GM13977 (cell line): ENCODE data around the gene ARAP1.

ENCODE experiments used
- DNase-seq: peaks from one replicate; pipeline ENCODE4 v3.0.0; 2012; ENCODE audit warnings: low spot score
- in situ Hi-C: fragments of 300-500 bp; cut with MboI; formaldehyde crosslinking; loops from one replicate; pipeline ENCODE4 v1.12.0; 2022; ENCODE audit warnings: low sequenced_read_pairs, low pct_unique_long_range_greater_than_20kb, mixed read lengths, inconsistent platforms; ENCODE audit not compliant: unreplicated experiment
- TF ChIP-seq, protein P1 (sequence below): IDR thresholded peaks from 2 replicates; pipeline ENCODE4 v1.5.1; 2012; ENCODE audit warnings: mild to moderate bottlenecking, control low read depth; ENCODE audit not compliant: insufficient read depth; ENCODE audit errors: extremely low read depth, missing control alignments

ARAP1 gene

DNA sequence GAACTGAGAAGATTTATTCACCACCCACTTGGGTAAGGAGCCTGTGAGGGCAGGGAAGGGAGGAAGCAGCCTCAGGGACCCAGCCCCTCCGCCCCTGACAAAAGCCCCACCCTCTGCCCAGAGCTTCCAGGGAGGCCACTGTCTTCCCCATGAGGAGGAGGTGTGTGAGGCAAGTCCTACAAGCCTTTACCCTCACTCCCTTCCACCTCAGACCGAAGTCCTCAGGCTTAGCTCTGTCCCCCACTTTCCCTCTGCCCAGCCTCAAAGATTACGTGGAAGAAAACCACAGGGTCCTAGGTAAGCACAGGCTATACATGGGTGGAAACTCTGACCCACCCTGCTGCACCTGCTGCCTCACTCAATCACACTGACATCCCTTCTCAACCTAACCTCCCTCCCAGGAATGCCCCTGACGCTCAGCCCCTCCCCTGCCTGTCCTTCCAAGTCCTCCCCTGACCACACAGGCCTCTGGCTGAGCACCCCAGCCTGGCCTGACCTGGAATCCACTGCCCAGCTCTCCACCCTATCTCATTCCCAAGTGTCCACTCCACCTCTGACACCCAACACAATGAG, 3.6 kb upstream of the ARAP1 start:
- TF ChIP-seq, protein P1, sequence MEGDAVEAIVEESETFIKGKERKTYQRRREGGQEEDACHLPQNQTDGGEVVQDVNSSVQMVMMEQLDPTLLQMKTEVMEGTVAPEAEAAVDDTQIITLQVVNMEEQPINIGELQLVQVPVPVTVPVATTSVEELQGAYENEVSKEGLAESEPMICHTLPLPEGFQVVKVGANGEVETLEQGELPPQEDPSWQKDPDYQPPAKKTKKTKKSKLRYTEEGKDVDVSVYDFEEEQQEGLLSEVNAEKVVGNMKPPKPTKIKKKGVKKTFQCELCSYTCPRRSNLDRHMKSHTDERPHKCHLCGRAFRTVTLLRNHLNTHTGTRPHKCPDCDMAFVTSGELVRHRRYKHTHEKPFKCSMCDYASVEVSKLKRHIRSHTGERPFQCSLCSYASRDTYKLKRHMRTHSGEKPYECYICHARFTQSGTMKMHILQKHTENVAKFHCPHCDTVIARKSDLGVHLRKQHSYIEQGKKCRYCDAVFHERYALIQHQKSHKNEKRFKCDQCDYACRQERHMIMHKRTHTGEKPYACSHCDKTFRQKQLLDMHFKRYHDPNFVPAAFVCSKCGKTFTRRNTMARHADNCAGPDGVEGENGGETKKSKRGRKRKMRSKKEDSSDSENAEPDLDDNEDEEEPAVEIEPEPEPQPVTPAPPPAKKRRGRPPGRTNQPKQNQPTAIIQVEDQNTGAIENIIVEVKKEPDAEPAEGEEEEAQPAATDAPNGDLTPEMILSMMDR = no peak
- in situ Hi-C loops = no loop called here

GRCh38 chr11:72754544-72755155, 2.4 kb upstream of the ARAP1 start:
- DNase-seq = no peak
- TF ChIP-seq, protein P1 = no peak
- in situ Hi-C loops = no loop called here

More for the DNA sequence above, 3.6 kb upstream of the ARAP1 start:
- DNase-seq = no peak

DNA sequence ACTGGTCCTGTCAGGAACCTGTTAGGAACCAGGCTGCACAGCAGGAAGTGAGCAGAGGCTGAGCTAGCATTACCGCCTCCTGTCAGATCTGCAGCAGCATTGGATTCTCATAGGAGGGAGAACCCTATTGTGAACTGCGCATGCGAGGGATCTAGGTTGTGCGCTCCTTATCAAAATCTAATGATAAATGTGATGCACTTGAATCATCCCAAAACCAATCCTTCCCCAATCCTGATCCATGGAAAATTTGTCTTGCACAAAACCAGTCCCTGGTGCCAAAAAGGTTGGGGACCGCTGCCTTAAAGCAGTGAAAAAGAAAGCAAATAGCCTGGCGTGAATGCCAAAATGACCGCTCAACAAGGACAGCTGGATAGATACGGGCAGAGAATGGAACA, 1.9 kb upstream of the ARAP1 start:
- TF ChIP-seq, protein P1 = no peak
- DNase-seq = no peak
- in situ Hi-C loops = no loop called here

GRCh38 chr11:72753341-72754148, 1.3 kb upstream of the ARAP1 start:
- in situ Hi-C loops = no loop called here
- TF ChIP-seq, protein P1 = peak; percentile 11
- DNase-seq = no peak

GRCh38 chr11:72751116-72752087, 806 bp downstream of the ARAP1 start:
- TF ChIP-seq, protein P1 = no peak
- in situ Hi-C loops = no loop called here
- peak; percentile 47 for DNase-seq
